B cell (primary cell): ENCODE measurements around the gene ARHGEF4. TPM values are rescaled to one million over a fixed set of nuclear protein-coding genes. Genes with fewer than 3 reads are reported as not detected.

Experiments used
- polyA plus RNA-seq: library from polyadenylated mRNA; depleted of rRNA; stranded (reverse); fragments of >200 nt; gene quantifications from 2 replicates; pipeline ENCODE4 v1.2.3, GENCODE V29; 2012
- small RNA-seq: library from RNA; depleted of rRNA; stranded (forward); fragments of <200 nt; gene quantifications from one replicate; pipeline ENCODE3, GENCODE V24; 2012; ENCODE audit warnings: low replicate concordance, low read depth; ENCODE audit not compliant: insufficient read length
- total RNA-seq, 2 donors: library from RNA; stranded (reverse); fragments of 120-200 nt in 1 of 2; gene quantifications; 1 replicate in 1 of 2; 2 replicates in 1 of 2; pipeline versions ENCODE4 v1.2.3 to v1.2.4, GENCODE V29; 2013 to 2022

The ARHGEF4 gene
- total and polyA plus RNA-seq, 2 donors (not counting 1 experiment from before 2014, with no cell fraction given), result 2.1 TPM; not detected in 1

Small RNA genes within 50 kb of the gene (small RNA-seq; reads per million reads assigned to genes)
- not detected for gene RF00423

Other genes with a start within 250 kb of the ARHGEF4 start
- not detected in 2 replicates for gene CFC1, start 237.3 kb upstream of the ARHGEF4 start, total RNA-seq
- gene CFC1, start 237.3 kb upstream of the ARHGEF4 start, polyA plus RNA-seq, result not detected in 2 replicates
- gene POTEJ, start 225.5 kb upstream of the ARHGEF4 start, total RNA-seq, result not detected in 2 replicates
- not detected in 2 replicates for gene POTEJ, start 225.5 kb upstream of the ARHGEF4 start, polyA plus RNA-seq
- gene GPR148, start 107.8 kb upstream of the ARHGEF4 start, total RNA-seq, result not detected in 2 replicates
- not detected in 2 replicates for gene GPR148, start 107.8 kb upstream of the ARHGEF4 start, polyA plus RNA-seq
- gene AMER3, start 81.4 kb upstream of the ARHGEF4 start, total RNA-seq, result not detected in 2 replicates
- gene AMER3, start 81.4 kb upstream of the ARHGEF4 start, polyA plus RNA-seq, result not detected in 2 replicates